GM15510 (cell line): ENCODE results near the gene MFAP2.

Source experiments
- POLR2A ChIP-seq: IDR thresholded peaks from 3 replicates; pipeline ENCODE4 v1.6.1; 2011; ENCODE audit warnings: borderline replicate concordance; ENCODE audit not compliant: insufficient read length; ENCODE audit errors: extremely low read depth

MFAP2 gene, protein sequence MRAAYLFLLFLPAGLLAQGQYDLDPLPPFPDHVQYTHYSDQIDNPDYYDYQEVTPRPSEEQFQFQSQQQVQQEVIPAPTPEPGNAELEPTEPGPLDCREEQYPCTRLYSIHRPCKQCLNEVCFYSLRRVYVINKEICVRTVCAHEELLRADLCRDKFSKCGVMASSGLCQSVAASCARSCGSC

DNA sequence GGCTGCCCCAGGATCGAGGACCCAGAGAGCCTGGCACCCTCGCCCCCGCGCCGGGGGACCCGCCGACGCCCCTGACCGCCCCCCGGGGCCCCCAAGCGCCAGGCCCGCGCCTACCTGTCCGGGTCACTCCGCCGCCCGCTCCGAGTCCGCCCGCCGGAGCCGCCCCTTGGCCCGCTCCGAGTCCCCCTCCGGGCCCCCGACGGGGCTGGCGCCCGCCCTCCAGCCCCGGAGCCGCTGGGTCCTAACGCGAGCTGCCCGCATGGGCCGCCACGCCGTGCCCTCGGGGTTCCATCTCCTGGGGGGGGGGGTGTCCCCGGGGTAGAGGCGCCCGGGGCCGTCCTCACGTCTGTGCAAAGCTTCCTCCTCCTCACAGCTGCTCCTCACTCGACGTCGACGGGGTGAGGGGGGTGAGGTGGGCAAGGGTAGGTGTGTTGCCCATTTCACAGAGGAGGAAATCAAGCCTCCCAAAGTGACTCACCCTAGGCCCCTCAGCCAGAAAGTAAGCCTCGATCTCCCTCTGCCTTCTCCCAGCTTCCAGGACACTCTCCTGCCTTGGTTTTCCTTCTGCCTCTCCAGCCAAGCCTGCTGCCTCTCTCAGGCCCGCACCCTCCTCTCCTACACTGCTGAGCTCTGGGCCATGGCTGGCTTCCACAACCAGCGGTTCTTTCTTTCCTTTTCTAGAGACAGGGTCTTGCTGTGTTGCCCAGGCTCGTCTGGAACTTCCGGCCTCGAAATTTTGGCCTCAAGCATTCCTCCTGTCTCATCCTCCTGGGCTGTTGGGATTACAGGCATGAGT lies at the start of gene MFAP2:
TSS of gene MFAP2 (minus strand) at position 148 of the 796 bp plus-strand sequence. CDS start 2,347 bp downstream, outside the sequence.
- no peak for TF ChIP-seq POLR2A

DNA sequence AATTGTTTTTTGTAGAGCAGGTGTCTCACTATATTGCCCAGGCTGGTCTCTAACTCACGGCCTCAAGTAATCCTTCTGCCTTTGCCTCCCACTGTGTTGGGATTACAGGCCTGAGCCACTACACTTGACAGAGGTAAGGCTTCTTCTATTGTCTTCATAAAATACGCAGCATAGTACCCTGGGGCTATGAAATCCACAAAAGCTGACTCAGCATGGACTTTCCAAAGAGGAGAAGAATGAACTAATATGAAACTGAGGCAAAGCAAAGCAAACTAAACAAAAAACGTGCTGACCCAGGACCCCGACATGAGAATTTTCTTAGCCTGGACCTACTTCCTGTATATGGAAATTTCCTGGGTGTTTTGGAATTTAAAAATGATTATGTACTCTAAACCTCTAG lies 49.8 kb upstream of the MFAP2 start:
- no peak for TF ChIP-seq POLR2A

DNA sequence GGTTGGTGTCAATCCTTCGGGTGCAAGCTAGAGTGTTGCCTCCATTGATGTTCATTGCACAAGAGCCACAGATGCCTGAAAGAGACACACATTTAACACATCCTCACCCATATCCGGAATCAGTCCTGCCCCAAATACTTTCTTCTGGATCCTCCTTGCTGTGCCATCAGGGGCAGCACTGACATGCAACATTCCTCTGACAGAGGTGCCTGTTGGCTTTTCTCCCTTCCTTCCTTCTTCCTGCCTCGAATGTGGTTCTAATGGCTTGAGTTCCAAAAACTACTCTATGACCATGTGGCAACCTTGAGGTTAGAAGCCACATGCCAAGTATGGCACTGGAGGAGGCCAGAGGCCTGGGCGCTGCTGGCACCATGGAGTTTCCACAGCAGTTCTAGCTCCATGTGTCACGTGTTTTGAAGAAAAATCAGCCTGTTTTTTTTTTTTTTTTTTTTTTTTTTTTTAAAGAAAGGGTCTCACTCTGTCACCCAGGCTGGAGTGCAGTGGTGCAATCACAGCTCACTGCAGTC lies 48.3 kb upstream of the MFAP2 start:
- TF ChIP-seq POLR2A = no peak

DNA sequence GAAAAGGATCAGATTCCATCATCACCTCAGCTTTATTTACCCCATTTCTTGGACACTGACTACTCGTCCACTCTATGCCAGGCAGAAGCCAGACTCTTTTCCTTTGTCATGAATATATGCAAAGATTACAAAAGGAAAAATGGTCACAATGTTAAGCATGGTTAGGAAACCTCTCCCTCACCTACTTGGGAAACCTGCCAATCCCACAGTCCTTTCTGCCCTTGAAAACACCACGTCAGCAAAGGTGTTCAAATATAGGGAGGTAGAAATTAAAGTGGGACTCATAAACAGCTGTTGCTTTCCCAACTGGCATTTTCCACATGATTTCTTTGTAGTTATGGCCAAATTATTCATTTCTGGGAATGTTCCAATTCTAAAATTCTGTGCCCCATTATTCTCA lies 47.5 kb upstream of the MFAP2 start:
- TF ChIP-seq POLR2A = no peak

DNA sequence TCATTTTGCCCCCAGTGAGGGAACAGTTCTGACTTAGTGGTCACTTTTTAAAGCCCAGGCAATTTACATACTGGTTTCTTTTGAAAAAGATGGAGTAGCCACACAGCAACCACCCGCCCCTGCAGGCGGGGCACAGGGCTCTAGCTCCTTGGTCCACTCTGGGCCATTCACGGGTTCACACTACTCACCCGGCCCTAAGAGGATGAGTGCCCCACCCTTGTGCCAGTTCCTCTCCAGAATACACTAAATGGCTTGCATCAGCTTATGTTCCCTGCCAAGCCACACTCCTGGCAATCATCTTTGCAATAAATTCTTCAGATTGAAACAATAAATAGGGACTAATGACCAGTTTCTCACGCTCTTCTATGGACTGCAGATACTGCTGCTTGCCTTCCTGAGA lies 47.0 kb upstream of the MFAP2 start:
- no peak for TF ChIP-seq POLR2A

DNA sequence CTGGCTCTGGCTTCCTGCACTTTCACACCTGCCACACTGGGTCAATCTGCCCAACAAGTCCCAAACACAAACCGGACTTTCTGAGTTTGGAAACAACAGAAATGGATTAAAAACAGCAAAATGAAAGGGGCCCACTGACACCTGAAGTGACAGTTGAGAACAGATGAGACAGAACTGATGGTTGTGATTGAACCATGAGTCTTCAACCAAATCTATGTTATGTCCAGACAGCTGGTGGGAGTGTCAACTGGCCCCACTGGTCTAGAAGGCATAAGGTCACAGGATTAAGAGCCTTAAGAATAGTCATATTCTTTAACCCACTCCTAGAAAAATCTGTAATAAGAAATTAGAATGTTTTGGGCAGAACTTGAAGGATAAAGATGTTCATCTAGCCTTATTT lies 44.3 kb upstream of the MFAP2 start:
- TF ChIP-seq POLR2A = no peak

DNA sequence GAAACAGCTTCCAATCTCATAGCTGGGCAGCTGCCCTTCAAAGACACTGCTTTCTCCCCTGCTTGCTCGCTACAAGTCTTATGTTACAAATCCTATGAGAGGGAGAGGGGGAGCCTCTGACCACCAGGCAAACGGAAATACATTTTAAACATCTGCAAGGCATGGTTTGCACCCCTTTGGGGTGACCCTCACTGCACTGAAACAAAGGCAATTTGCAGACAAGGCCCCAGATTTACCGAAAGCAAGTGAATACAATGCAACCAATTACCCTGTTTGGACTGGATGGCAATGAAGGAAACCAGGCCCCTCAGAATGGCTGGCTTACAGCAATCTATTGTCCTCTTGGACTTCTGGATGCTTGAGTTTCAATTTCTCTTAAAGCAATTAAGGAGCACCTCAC lies 43.2 kb upstream of the MFAP2 start:
- no peak for TF ChIP-seq POLR2A

DNA sequence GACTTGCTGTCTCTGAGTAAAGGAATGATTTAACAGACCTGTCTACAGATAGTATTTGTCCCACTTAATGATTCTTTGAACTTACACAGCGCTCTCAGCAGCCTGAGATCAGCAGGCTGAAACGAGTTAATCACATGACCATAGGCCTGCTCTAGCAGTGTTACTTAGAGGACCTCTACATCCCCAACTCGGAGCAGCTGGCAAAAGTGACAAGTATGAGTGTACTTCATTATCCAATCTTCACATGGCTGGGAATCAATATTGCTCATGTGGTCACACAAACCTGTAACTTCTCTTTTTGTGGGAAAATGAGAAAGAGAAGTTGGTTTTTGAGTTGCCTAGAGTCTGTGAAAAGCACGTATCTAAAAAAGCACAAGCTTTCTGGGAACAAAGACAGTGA lies 42.7 kb upstream of the MFAP2 start:
- TF ChIP-seq POLR2A = no peak

DNA sequence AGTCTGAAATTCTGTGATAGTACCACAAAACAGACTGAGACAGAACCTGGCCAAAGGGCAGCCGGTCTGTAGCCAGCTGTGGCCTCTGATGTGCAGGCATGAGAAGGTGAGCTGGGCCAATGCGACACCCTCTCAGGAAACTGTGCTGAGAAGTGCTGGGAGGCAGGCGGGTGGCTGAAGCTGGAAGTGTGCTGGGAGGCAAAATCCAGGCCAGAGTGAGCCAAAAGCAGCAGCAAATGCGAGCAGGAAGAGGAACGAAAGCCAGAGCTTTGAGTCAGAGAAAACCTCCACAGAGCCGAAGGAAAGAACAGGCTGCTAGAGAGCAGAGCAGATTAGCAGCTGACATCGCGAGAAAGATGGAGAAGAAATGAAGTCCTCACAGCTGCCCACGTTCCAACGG lies 41.5 kb upstream of the MFAP2 start:
- no peak for TF ChIP-seq POLR2A

DNA sequence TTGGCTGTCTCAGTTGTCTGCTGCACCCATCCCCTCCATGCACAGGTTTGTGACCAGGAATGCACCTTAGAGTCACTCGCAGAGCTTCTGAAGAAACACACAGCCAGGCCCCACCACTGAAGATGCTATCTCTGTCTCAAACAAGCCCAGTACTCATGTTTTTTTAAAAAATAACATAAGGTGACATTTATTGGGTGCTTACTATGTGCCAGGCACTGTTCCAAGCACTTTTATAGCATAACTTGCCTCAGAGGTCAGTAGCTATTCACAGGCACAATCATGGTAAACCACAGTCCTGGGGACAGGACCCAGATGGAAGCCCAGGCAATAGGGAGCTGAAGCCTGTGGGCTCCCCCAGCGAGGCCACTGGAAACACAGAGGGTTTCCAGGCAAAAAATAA lies 40.1 kb upstream of the MFAP2 start:
- TF ChIP-seq POLR2A = no peak

DNA sequence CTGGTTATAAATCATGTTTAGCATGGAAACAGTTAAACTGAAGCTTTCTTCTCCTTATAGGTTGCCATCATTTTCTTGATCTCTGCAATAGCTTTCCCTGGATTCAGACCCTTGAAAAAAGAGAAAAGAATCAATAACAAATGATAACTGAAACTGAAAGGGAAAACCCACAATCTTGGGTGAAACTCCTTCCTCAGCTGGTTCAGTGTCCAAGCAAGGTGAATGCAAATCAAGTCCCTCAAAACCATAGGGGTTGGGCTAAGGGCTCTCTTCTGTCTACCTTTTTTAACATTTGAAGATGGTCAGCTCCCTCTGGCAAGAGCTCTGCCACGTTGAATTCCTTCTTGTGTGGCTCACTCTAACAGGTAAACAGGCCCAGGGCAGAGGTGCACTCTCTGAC lies 38.4 kb upstream of the MFAP2 start:
- TF ChIP-seq POLR2A = no peak

DNA sequence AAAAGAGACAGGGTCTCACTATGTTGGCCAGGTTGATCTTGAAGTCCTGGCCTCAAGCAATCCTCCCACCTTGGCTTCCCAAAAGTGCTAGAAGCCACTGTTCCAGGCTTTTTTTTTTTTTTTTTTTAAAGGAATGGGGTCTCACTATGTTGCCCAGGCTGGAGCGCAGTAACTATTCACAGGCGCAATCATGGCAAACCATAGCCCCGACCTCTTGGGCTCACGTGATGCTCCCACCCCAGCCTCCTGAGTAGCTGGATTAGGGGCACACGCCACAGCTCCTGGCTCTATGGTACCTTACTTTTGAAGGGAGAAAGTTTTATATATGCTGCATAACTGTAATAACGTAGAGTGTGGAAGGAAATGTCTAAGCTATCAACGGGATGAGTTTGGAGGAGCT lies 37.0 kb upstream of the MFAP2 start:
- TF ChIP-seq POLR2A = no peak

DNA sequence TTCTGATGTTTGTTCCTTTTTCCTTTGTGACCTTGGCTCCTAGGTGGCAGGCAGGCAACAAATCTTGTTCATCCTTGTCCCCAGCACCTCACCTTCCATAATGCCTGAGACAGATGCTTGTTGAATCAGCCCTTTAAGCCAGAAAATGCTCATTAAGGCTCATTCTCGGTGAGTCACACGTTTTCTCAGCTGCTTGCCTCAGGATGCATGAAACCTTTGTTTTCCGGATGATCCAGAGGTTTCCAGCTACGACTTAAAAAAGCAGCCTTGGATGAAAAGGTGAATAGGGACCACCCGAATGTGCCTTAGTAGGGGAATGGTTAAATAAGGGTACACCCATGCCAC lies 35.9 kb upstream of the MFAP2 start:
- TF ChIP-seq POLR2A = no peak

DNA sequence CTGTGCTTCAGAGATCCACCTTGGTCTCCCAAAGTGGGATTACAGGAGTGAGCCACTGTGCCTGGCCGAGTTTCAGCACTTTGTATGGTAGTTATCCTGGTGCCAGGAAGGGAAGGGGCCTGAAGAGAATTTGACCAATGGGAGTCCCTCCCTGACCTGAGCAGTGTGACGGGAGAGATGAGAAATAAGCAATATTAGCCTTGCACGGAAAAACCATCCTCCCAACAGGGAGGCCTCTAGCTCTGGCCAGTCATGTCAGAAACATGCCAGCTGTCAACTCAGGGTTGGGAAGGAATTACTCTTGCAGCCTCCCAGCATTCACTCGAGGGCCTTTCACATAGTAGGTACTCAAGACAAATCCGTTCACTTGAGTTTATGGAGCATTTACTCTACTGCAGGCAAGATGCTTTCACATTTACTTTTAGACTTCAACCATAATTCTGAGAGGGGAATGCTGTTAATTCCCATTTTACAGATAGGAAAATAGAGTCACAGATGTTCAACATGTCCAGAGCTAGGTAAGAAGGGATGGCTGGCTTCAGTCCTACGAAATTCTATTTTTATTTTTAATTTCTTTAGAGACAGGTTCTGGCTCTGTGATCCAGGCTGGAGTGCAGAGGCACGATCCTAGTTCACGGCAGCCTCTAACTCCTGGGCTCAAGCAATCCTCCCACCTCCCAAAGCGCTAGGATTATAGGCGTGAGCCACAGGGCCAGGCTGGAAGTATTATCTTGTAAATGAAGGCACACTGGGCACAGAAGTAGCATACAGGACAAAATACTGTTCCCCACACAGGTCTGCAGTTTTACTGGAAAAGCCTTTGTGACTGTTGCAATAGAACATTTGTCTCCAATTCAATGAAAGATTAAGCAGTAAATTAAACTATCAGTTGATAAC lies 34.5 kb upstream of the MFAP2 start:
- no peak for TF ChIP-seq POLR2A
